ENCODE data around the gene PCNP. TPM values are rescaled to one million over a fixed set of nuclear protein-coding genes. Genes with fewer than 3 reads are reported as not detected.
"Not testable (repeated sequence)": the region's sequence is repeated elsewhere in the genome, so short reads cannot be mapped to it uniquely, and the experiment has no call there.

PCNP gene
- total RNA-seq, 6 experiments from 2014 or later, result 161 to 205 (median 180) TPM

DNA sequence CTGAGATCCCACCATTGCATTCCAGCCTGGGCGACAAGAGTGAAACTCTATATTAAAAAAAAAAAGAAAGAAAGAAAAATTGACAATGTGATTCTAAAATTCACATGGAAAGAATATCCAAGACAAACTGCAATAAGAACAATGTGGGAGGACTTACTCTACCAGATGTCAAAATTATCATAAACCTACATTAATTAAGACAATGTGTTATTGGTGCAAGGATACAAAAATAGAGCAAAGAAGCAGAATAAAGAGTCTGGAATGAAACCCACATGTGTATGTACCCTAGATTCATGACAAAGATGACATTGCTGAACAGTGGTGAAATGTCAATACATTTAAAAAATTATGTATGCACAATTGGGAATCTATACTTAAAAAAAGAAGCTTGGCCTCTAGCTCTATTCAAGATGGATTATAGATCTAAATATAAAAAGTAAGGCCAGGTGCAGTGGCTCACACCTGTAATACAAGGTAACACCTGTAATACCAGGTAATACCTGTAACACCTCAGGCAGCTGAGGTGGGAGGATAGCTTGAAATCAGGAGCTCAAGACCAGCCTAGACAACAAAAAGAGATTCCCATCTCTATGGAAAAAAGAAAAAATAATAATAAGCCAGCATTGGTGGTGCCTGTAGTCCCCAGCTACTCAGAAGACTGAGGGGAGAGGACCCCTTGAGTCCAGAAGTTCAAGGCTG, 57.3 kb downstream of the PCNP start:
- no peaks in the 10 kb centered on the region for H3K36me3 Mint-ChIP-seq (ENCODE audit: low read depth)
- H3K4me3 Mint-ChIP-seq, result no peak overlapping the region

DNA sequence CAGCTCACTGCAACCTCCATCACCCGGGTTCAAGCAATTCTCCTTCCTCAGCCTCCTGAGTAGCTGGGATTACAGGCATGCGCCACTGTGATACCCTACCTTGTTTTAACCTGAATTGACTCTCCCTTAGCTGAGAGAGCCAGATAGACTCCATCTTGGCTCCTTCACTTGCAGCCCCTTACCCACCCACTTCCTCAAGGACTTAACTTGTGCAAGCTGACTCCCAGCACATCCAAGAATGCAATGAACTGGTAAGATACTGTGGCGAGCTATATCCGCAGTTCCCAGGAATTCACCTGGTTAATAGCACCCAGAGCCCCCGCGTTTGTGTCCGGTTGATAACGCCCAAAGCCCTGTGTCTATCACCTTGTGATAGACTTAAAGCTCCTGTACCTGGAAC, 58.0 kb downstream of the PCNP start:
- not testable (repeated sequence) for H3K4me1 Mint-ChIP-seq (ENCODE audit: low read depth); H3K9me3 Mint-ChIP-seq; H3K4me3 Mint-ChIP-seq; H3K27ac Mint-ChIP-seq; DNase-seq; H3K36me3 Mint-ChIP-seq (ENCODE audit: low read depth)
- H3K27me3 Mint-ChIP-seq (ENCODE audit: insufficient read depth), result peaks cover 25% of the 10 kb centered on the region

More for the DNA sequence above, 57.3 kb downstream of the PCNP start:
- TF ChIP-seq, protein P1, sequence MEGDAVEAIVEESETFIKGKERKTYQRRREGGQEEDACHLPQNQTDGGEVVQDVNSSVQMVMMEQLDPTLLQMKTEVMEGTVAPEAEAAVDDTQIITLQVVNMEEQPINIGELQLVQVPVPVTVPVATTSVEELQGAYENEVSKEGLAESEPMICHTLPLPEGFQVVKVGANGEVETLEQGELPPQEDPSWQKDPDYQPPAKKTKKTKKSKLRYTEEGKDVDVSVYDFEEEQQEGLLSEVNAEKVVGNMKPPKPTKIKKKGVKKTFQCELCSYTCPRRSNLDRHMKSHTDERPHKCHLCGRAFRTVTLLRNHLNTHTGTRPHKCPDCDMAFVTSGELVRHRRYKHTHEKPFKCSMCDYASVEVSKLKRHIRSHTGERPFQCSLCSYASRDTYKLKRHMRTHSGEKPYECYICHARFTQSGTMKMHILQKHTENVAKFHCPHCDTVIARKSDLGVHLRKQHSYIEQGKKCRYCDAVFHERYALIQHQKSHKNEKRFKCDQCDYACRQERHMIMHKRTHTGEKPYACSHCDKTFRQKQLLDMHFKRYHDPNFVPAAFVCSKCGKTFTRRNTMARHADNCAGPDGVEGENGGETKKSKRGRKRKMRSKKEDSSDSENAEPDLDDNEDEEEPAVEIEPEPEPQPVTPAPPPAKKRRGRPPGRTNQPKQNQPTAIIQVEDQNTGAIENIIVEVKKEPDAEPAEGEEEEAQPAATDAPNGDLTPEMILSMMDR (IDR thresholded peaks at IDR 0.05), result no peak
- Mint-ChIP-seq H3K4me1 (ENCODE audit: low read depth) (no peaks in the 10 kb centered on the region), H3K27ac (no peak overlapping the region), H3K27me3 (ENCODE audit: insufficient read depth) (peaks cover 25% of the 10 kb centered on the region), H3K9me3 (no peaks in the 10 kb centered on the region)
- DNase-seq, result no peak

DNA sequence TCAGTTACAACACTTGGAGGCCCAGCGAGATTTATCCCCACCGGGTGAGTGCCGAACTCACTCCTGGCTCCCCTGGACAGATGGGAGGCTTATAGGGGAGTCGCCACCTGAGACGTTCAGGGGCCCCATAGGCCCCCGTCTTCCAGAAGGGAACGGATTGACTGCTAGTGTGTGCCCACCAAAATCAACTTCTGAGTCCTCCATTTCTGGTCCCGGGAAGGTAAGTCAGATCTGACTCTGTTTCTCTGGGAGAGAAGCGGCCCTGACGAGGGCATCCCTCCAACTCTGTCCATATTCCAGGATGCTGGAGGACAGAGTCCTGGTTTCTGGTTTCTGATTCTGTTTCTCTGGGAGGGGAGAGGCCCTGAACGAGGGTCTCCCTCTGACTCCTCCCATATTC, 58.6 kb downstream of the PCNP start:
- H3K9me3 Mint-ChIP-seq, result no peaks in the 10 kb centered on the region
- no peak overlapping the region for H3K4me3 Mint-ChIP-seq
- no peak for DNase-seq
- H3K27me3 Mint-ChIP-seq (ENCODE audit: insufficient read depth), result peaks cover 25% of the 10 kb centered on the region
- H3K27ac Mint-ChIP-seq, result no peak overlapping the region
- H3K36me3 Mint-ChIP-seq (ENCODE audit: low read depth), result no peaks in the 10 kb centered on the region
- no peaks in the 10 kb centered on the region for H3K4me1 Mint-ChIP-seq (ENCODE audit: low read depth)
- TF ChIP-seq, protein P1 (IDR thresholded peaks at IDR 0.05), result no peak

DNA sequence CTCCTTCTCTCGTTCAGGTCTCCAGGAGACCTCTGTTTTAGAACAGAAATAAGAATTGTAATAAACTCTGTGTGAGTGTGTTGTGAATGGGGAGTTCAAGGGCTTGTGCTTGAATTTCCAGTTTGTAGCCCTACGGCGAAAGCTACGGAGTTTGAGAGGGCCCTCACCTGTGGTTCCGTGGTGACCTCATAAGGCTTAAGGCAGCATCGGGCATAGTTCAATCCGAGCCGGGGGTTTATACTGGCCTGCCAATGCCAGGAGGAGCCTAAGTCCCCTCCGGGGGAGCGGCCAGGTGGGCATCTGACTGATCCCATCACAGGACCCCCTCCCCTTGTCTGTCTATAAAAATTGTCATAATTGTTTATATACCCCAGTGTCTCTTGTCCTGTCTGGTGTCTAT, 59.2 kb downstream of the PCNP start:
- DNase-seq, result no peak
- Mint-ChIP-seq H3K9me3 (no peaks in the 10 kb centered on the region), H3K4me1 (ENCODE audit: low read depth) (no peaks in the 10 kb centered on the region), H3K27ac (no peak overlapping the region), H3K27me3 (ENCODE audit: insufficient read depth) (peaks cover 26% of the 10 kb centered on the region), H3K36me3 (ENCODE audit: low read depth) (no peaks in the 10 kb centered on the region), H3K4me3 (no peak overlapping the region)
- TF ChIP-seq, protein P1 (IDR thresholded peaks at IDR 0.05), result no peak

DNA sequence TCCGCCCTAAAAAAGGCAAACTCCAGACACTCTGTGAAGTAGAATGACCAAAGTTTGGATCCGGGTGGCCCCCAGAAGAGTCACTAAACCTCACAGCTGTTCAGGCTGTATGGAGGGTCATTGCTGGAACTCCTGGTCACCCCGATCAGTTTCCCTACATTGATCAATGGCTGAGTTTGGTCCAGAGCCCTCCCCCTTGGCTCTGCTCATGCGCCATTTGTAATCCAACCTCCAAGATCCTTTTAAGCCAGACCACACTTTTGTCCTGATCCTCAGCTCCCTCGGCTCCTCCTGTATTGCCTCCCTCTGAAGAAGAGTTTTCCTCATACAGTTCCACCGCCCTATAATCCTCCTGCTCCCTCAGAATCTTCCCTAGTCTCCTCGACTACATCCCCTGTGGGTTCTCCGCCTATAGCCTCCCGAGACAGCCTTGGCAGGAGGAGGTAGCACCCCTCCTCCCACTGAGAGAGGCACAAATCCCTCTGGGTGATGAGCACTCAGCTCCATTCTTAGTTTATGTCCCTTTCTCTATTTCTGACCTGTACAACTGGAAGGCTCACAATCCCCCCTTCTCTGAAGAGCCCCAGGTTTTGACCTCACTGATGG, 60.7 kb downstream of the PCNP start:
- Mint-ChIP-seq H3K9me3 (no peaks in the 10 kb centered on the region), H3K4me1 (ENCODE audit: low read depth) (no peaks in the 10 kb centered on the region), H3K27me3 (ENCODE audit: insufficient read depth) (peaks cover 28% of the 10 kb centered on the region), H3K36me3 (ENCODE audit: low read depth) (no peaks in the 10 kb centered on the region), H3K4me3 (no peak overlapping the region), H3K27ac (no peak overlapping the region)
- TF ChIP-seq, protein P1 (IDR thresholded peaks at IDR 0.05), result no peak
- DNase-seq, result no peak

DNA sequence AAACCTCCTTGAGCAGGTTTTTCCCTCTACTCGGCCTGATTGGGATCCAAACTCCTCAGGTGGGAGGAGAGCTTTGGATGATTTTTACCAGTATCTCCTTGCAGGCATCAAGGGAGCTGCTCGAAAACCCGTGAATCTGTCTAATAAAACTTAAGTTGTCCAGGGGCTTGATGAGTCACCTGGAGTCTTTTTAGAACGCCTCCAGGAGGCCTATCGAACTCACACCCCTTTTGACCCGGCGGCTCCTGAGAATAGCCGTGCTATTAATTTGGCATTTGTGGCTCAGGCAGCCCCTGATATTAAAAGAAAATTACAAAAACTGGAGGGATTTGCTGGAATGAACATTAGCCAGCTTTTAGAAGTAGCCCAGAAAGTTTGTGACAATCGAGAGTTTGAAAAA, 61.4 kb downstream of the PCNP start:
- H3K4me1 Mint-ChIP-seq (ENCODE audit: low read depth), result no peaks in the 10 kb centered on the region
- no peak overlapping the region for H3K4me3 Mint-ChIP-seq
- DNase-seq, result no peak
- H3K27me3 Mint-ChIP-seq (ENCODE audit: insufficient read depth), result peaks cover 31% of the 10 kb centered on the region
- H3K36me3 Mint-ChIP-seq (ENCODE audit: low read depth), result no peaks in the 10 kb centered on the region
- TF ChIP-seq, protein P1 (IDR thresholded peaks at IDR 0.05), result no peak
- no peaks in the 10 kb centered on the region for H3K9me3 Mint-ChIP-seq
- H3K27ac Mint-ChIP-seq, result no peak overlapping the region
